GM18502 (cell line): Measurements from ENCODE around the gene NEU2.
"Not testable (repeated sequence)": the region's sequence is repeated elsewhere in the genome, so short reads cannot be mapped to it uniquely, and the experiment has no call there.

Experiments used
- ATAC-seq: cut with Tn5 transposase; IDR thresholded peaks from one replicate; pipeline ENCODE4 v1.9.1; 2021; ENCODE audit warnings: mild to moderate bottlenecking; ENCODE audit not compliant: unreplicated experiment, poor library complexity

Gene NEU2

DNA sequence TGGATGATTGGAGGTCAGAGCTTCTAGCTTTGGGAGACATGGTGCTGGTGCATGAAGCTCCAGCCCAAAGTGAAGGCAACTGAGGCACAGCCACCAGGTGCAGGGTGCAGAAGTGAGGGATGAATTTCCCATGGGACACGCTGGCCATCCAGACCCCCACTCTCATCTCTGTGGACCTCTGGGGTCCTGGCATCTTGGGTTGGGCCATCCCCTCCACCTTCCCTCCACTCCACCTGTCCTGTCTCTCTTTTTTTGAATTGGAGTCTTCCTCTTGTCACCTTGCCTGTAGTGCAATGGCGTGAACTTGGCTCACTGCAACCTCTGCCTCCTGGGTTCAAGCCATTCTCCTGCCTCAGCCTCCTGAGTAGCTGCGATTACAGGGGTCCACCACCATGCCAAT lies 22.8 kb upstream of the NEU2 start:
- ATAC-seq, result no peak

DNA sequence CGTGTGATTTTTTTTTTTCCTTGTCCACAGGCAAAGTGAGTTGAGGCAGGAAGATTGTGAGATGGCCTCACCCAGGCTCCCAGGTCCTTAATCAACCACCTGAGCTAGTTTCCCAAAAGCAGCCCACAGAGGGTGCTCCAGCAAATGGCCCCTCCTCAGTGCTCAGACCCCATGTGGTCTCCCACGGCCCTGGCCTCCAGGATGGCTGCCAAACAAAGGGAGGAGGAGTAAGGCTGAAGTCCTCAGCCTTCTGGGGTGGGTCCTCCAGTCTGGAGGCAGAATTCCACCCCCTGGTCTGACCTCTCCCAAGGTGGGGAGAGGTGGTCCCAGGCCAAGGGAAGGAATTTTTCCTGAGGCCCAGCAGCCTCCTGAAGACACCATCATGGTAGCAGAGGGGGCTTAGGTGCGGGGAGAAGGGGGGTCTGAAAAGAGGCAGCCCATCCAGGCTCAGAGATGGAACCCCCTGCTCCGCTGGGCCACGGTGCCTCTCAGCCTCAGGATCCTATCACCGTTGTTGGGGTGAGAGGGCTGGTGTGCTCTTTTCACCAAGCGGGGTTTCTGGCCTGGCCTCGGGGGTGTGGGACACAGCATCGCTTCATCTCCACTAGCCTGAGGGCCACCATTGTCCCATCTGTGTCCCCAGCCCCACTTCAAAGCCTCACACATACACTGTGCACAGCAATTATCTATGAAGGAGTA lies 21.8 kb upstream of the NEU2 start:
- ATAC-seq, result no peak

DNA sequence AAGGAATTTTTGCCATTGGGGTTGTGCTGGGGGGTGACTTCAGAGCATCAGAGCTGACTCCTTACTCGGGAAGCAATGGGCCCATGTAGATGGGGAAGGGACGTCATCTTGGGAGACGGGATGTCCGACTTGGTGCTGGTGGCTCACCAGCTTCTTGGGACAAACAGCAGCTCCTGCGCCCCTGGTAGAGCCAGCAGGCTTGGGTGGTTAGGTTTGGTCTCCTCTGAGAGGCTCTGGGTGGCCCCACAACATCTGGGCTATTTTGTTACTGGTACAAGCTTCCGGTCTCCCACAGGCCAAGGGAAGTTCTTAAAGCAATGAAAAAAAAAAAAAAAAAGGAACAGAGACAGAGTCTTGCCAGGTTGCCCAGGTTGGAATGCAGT lies 21.2 kb upstream of the NEU2 start:
- no peak for ATAC-seq

DNA sequence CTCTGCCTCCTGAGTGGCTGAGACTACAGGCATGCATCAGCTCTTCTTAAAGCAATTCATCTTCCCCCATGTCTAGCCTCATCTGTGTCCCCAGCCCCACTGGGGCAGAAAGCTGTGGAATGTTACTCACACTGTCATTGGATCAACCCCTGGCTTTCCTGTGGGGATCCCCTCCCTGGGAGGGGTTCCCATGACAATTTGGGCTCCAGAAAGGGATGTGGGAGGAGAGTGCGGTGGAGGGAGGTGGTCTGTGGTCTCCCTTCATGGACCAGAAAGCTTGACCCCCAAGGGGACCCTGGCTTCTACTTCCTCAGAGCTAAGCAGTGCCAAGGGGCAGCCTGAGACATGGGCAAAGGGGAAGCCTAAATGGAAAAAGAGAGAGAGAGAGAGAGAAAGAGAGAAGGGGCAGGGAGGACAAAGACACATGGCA lies 20.8 kb upstream of the NEU2 start:
- ATAC-seq, result no peak

DNA sequence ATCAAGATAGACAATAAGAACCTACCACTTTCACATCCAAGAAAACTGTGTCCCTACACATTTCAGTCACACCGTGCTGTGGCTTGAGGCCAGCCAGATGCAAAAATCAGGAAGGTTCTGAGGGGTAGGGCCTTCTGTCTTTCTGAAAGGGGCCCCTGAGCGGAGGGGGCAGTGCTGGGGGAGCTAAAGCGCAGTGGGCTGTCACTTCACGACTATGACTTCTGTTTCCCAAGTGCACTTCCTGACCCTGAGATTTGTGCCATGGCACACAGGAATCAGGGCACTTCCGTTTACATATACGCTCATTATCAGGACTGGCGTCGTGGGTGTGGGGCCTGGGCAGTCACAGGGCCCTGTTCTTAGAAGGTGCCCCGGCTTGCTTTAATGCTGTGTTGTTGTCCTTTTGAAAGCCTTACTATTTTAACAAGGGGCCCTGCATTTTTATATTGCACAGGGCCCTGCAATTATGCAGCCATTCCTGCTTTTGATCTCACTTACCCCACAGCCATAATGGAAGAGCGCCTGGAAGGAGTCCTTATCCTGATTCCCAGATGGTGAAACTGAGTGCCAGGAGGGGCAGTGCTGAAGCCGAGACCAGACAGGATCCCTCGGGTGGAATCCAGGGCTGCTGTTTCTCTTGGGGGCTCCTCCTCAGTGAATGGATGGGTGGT lies 20.0 kb upstream of the NEU2 start:
- no peak for ATAC-seq

DNA sequence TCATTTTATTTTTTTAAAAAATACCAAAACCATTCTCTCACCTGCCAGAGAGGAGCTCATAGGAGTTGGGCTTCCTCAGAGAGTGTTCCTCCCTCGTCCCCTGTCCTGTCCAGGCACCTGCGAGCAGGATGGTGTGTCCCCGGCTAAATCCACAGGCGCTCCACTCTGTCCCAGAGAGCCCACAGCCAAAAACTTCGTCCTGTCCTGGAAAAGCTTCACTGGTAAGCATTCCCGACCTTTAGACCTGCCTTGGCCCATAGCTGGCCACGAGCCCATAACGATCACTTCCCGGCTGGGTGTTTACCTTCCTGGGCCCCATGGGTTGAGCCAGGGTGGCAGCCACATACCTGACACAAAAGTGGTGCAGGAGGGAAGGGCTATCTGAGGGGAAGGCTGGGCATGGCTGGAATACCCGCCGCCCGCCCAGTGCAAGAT lies 19.4 kb upstream of the NEU2 start, which contains the start of gene NGEF:
NGEF (minus strand) TSS at position 230 of the 435 bp plus-strand sequence. CDS start 38,366 bp downstream, outside the sequence.
- ATAC-seq, result no peak

DNA sequence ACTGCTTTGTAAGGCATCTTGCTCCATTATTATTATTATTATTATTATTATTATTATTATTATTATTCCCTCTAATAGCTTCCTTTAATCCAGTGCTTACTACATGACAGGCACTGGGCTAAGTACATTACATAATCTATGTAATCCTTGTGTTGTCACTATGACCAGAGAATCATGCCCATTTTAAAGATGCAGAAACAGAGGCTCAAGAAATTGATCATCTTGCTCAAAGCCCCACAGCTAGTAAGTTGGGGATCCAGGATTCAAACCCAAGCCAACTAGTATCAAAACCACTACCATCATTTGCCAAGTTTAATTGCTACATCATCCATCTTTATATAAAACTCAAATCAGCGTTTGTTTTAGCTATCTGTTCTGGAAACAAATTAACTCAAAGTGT lies 18.8 kb upstream of the NEU2 start:
- no peak for ATAC-seq

DNA sequence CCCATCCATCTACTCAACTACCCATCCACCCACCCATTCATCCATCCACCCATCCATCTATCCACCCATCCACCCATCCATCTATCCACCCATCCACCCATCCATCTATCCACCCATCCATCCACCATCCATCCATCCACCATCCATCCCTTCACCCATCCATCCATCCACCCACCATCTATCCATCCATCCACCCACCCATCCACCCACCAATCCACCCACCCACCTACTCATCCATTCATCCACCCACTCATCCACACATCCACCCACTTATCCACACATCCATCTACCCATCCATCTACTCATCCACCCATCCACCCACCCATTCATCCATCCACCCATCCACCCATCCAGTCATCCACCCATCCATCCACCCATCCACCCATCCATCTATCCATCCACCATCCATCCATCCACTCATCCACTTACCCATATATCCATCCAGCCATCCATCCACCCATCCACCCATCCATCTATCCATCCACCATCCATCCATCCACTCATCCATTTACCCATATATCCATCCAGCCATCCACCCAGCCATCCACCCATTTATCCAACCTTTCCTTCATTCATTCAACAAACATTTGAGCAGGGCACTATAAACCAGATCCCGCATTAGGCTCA lies 17.3 kb upstream of the NEU2 start:
- no peak for ATAC-seq

DNA sequence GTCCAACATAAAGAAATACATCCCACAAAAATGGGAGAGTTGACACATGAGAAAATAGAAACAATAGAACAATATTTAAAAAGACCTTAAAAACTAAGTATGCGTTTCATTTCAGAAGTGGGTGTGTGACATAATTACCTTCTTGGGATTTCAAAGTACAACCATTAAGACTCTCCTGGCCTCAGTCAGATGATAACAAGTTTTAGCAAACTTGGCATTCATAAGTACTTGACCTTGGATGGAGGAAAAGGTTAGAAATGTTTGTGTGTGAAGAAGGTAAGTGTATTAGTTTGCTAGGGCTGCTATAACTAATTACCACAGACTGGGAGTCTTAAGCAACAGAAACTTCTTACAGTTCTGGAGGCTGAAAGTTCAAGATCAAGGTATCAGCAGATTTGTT lies 14.5 kb upstream of the NEU2 start:
- no peak for ATAC-seq

DNA sequence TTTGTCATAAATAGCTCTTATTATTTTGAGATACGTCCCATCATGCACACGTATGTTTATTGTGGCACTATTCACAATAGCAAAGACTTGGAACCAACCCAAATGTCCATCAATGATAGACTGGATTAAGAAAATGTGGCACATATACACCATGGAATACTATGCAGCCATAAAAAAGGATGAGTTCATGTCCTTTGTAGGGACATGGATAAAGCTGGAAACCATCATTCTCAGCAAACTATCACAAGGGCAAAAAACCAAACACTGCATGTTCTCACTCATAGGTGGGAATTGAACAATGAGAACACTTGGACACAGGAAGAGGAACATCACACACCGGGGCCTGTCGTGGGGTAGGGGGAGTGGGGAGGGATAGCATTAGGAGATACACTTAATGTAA lies 12.9 kb upstream of the NEU2 start:
- not testable (repeated sequence) for ATAC-seq

DNA sequence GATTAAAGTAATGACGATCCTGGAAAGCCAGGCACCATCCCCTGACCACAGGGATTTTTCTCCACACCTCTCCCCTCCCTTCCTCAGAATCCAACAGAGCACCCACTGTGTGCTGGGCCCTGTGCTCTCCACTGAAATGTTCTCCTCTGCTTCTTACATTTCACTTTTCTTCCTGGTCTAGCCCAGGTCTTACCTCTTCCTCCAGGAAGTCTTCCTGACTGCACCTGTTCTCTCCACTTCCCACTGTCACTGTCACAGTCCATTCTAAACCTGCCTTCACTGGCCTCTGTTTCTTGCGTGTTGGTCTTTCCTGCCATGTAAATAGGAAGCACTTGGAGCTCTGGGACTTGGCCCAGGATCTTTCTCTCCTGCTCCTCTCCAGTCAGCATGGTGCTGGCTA lies 12.0 kb upstream of the NEU2 start:
- no peak for ATAC-seq

DNA sequence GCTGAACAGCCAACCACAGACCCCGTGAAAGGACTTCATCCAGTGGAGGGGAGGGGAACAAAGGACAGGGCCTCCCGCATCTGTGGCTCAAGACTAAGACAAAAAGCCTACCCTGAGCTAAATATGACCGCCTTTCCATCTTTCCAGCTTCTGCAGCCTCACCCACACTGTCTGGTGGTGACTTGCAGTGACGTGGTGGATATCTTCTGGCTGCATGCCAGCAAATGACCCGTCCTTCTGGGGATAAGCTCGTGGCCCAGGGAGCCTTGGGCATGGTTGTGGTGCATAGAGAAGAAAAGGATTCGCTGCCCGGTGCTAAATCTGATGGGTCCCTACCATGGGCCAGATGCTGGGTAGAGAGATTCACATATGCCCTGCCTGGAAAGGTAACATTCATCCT lies 10.7 kb upstream of the NEU2 start:
- ATAC-seq, result no peak

DNA sequence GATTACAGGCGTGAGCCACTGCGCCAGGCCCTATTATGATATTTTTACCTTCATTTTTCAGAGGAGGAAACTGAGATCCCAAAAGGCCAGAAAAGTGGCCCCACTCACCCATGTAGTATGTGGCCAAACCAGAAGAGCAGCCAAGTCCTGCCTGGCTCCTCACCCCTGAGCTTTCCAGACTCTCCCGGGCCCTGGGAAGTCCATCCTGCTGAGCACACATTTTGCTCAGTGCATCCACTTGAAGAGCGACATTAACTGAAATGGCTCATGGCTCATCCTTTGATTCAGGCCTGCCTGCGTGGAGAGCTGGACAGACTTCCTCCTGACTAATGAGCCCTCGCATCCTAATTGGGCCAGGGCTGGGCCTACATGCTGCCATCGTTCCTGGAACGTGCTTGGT lies 9.9 kb upstream of the NEU2 start:
- ATAC-seq, result no peak

DNA sequence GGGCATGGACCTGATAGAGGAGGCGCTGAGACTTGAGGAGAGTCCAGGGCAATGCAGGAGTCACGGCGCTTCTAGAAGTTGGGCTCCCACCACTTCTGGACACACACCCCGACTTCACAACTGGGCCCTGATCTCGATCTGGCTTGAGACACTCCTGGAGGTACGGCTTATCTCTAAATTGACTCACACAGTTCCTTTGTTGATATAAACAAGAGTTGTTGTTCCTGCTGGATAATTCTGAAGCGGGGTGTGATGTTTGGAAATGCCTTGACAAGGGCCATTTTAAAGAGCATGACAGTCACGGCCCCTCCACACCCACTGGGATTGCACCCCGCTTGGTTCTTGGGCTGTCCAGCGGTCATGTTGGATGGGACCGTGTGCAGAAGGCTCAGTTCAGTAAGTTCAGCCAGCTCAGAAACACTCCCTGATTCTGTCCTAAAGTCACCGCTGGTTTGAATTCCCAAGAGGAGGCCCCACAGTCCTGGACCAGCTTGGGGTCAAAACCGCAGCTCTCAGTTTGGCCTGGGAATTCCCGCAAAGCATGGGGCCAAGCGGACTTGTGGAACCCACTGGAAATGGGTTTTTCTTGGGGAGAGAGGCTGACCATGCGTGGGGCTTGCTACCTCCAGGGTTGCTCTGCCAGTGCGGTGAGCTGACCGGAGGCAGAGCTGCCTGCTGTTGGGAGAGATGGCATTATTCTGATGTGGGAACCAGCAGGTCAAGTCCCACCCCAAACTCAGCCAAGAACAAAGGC lies 9.3 kb upstream of the NEU2 start:
- ATAC-seq, result no peak

DNA sequence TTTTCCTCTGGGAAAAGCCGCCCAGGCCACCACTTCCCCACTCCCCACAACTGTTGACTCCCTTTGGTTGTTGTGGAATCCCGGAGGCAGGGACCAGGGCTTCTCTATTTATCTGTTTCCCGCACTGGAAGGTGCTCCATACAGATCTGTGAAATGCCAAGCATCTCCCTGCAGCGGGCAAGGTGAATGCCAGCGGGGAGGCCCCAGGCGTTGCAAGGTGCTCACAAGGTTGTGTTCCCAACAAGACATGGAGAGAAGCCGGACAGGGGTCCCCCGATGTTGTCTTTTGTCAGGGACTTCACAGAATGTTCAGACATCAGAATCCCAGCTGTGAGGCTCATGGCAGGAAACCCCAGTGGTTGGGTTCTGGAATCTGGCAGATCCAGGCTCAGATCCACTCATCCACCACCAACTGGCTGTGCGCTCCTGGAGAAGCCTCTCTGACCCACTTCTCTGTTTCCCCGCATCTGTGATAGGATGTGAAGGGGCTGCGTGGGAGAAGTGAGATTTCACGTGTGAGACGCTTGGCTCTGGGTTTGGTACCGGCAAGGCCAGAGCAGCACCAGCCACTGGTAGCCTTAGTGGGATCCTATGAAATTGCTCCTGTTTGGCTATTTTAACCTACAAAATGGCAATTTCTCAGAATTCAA lies 8.6 kb upstream of the NEU2 start:
- ATAC-seq, result no peak

DNA sequence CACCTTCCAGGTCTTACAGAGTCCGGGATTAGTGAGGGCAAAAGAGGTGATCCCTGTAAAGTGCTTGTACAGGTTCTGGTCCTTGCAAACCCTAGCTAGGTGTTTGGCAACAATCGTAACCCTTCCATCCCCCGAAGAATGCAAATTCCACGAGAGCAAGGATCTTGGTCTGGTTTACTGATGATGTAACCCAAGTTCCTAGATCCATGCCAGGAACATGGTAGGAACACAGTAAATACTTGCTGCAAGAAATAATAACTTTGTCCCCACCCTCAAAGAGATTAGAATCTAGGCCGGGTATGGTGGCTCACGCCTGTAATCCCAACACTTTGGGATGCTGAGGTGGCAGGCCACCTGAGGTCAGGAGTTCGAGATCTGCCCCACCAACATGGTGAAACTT lies 6.8 kb upstream of the NEU2 start:
- no peak for ATAC-seq

DNA sequence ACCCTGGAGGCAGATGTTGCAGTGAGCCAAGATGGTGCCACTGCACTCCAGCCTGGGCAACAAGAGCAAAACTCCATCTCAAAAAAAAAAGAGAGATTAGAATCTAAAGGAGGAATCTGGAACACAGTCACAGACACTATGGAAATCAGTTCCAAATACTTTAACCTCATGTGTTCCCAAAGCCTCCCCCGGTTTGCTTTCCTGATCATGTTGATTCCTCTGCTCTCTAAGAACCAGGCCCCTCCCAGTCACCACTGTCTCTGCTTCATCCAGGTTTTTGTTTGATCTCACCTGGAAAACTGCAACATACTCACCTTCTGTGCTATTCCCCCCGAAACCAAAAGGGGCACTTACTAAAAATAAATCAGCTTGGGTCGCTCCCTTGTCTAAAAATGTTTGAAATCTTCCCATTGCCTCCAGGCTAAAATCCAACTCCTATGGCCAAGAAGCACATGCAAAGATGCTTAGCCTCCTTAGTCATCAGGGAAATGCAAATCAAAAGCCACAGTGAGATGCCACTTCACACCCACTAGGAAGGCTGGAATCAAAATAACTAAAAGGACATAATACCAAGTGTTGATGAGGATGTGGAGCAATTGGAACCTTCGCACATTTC lies 6.2 kb upstream of the NEU2 start:
- ATAC-seq, result no peak

DNA sequence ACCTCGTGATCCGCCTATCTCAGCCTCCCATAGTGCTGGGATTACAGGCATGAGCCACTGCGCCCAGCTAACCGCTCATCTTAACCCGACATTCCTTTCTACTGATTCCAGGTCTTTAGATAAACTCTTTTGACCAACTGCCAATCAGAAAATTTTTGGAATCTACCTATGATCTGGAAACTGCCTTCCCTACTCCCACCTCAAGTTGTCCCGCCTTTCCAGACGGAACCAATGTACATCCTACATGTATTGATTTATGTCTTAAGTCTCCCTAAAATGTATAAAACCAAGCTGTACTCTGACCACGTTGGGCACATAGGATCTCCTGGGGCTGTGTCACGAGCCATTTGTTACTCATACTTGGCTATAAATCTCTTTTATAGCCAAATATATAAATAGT lies 3.2 kb upstream of the NEU2 start:
- ATAC-seq, result no peak

DNA sequence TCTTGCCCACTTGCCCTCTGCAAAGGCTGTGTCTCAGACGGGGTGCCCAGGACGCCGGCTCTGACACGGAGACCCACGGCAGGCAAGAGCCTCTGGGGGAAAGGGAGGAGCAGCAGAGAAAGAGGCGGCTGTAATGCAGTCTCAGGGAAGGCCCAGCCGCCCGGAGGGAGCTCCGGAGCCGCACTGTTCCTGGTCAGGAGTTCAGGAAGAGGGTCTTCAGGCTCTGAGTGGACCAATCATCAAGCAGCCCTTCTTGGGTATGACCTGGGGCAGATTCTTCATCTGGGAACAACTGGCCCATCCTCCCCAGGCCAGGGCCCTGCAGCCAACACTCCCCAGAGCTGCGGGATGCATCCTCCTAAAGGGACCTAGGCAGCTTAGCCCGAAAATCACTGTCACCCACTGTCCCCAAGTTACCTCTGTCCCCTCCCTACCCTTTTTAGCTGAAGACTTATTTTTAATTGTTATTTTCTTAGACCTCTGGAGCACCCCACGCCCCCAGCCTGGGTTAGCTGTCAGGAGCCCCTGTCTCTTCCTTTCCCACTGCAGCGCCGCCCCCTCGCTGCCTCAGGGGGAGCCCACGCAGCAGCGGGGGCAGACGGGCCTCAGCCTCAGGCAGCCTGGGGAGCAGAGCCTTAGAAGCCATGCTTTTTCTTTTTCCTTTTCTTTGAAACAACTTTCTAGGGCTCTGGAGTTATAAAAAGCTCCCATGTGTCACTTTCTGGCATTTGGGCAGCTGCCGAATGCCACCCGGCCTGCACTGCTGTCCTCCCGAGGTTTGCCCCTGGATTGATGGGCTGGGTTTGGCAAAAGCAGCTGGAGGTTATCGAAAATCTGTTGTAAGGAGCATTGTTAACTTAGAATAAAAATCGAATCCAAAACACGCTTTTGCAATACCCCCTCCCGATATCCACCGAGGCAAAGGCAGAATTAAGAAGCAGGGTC lies 644 bp upstream of the NEU2 start:
- ATAC-seq, result no peak
